Upper lobe of right lung (tissue), 1 donor: ENCODE results near the gene MLN. TPM values are rescaled to one million over a fixed set of nuclear protein-coding genes. Genes with fewer than 3 reads are reported as not detected.
"Not testable (repeated sequence)": the region's sequence is repeated elsewhere in the genome, so short reads cannot be mapped to it uniquely, and the experiment has no call there.

ENCODE experiments used
- ATAC-seq: fragments of 200-7000 bp; cut with Tn5 transposase; one replicate; pipeline ENCODE4 v1.9.1; 2020; ENCODE audit warnings: mild to moderate bottlenecking, moderate library complexity
- DNase-seq: peaks from one replicate; pipeline ENCODE4 v3.0.0-alpha.2; 2020
- H3K27ac ChIP-seq: fragments of 200-600 bp; one replicate; pipeline ENCODE4 v1.8.0; 2022
- H3K27me3 ChIP-seq: fragments of 200-600 bp; one replicate; pipeline ENCODE4 v1.8.0; 2022; ENCODE audit warnings: mild to moderate bottlenecking
- H3K36me3 ChIP-seq: fragments of 200-600 bp; one replicate; pipeline ENCODE4 v1.8.0; 2022
- H3K4me1 ChIP-seq: fragments of 200-600 bp; one replicate; pipeline ENCODE4 v1.8.0; 2022
- H3K4me3 ChIP-seq: fragments of 200-600 bp; one replicate; pipeline ENCODE4 v1.8.0; 2022; ENCODE audit warnings: mild to moderate bottlenecking
- H3K9me3 ChIP-seq: fragments of 200-600 bp; one replicate; pipeline ENCODE4 v1.8.0; 2022
- CTCF ChIP-seq: fragments of 200-600 bp; IDR thresholded peaks from one replicate; pipeline ENCODE4 v1.8.0; 2022; ENCODE audit warnings: antibody characterized with exemption
- intact Hi-C: fragments of 100-400 bp; cut with DNase I; formaldehyde crosslinking; loops from one replicate; pipeline ENCODE4 v1.11.0; 2022
- total RNA-seq: library from RNA; stranded (reverse); fragmentation: NEBNext Ultra II Directional; extraction: Animal tissue kit (Norgen Biotek cat#: 25700); gene quantifications from one replicate; pipeline ENCODE4 v1.2.1, GENCODE V29; 2021
- donor health status: DM: no; HTN: yes; CAD: no; lungs with severe emphysema.

Gene MLN
- total RNA-seq, 1 donor from 2014 or later = not detected

- TF ChIP-seq CTCF = no peak
- Histone ChIP-seq H3K27ac (no peak overlapping the region), H3K4me3 (no peak overlapping the region), H3K4me1 (no peaks in the 10 kb centered on the region), H3K36me3 (no peaks in the 10 kb centered on the region), H3K9me3 (no peaks in the 10 kb centered on the region), H3K27me3 (peaks cover 5% of the 10 kb centered on the region)
- ATAC-seq (no peak), DNase-seq (no peak)
- intact Hi-C loops = no loop called here
Measured at GRCh38 chr6:33833599-33833998, 29.8 kb upstream of the MLN start.

GRCh38 chr6:33832831-33833230, 29.0 kb upstream of the MLN start:
- ATAC-seq = not testable (repeated sequence)

GRCh38 chr6:33831725-33832124, 27.9 kb upstream of the MLN start:
- H3K27ac ChIP-seq, H3K4me1 ChIP-seq, DNase-seq, H3K9me3 ChIP-seq, intact Hi-C loops, ATAC-seq, H3K4me3 ChIP-seq, H3K36me3 ChIP-seq, H3K27me3 ChIP-seq: not testable (repeated sequence)

More at GRCh38 chr6:33832831-33833230, 29.0 kb upstream of the MLN start:
- H3K36me3 ChIP-seq, H3K27ac ChIP-seq, H3K4me1 ChIP-seq, intact Hi-C loops, H3K4me3 ChIP-seq, H3K9me3 ChIP-seq, DNase-seq, H3K27me3 ChIP-seq: not testable (repeated sequence)

- intact Hi-C loops = no loop called here
- ATAC-seq (no peak), DNase-seq (no peak)
- Histone ChIP-seq H3K27me3 (peaks cover 5% of the 10 kb centered on the region), H3K27ac (no peak overlapping the region), H3K9me3 (no peaks in the 10 kb centered on the region), H3K4me3 (no peak overlapping the region), H3K4me1 (no peaks in the 10 kb centered on the region), H3K36me3 (no peaks in the 10 kb centered on the region)
- no peak for TF ChIP-seq CTCF
Measured at GRCh38 chr6:33830635-33831240, 26.9 kb upstream of the MLN start.

GRCh38 chr6:33828764-33829731, 25.2 kb upstream of the MLN start:
- H3K4me3 ChIP-seq = no peak overlapping the region
- DNase-seq = no peak
- peaks cover 5% of the 10 kb centered on the region for H3K27me3 ChIP-seq
- H3K4me1 ChIP-seq = no peaks in the 10 kb centered on the region
- H3K9me3 ChIP-seq = no peaks in the 10 kb centered on the region
- intact Hi-C loops = no loop called here
- no peaks in the 10 kb centered on the region for H3K36me3 ChIP-seq
- no peak for ATAC-seq
- TF ChIP-seq CTCF = no peak
- H3K27ac ChIP-seq = no peak overlapping the region

- Histone ChIP-seq H3K9me3 (no peaks in the 10 kb centered on the region), H3K4me1 (no peaks in the 10 kb centered on the region), H3K36me3 (no peaks in the 10 kb centered on the region), H3K4me3 (no peak overlapping the region), H3K27ac (no peak overlapping the region), H3K27me3 (peaks cover 5% of the 10 kb centered on the region)
- DNase-seq = no peak
- intact Hi-C loops = no loop called here
- no peak for ATAC-seq
- TF ChIP-seq CTCF = no peak
Measured at GRCh38 chr6:33828452-33828763, 24.6 kb upstream of the MLN start.
